ENCODE measurements around the gene ATP9A.

- TF ChIP-seq POLR2A (IDR thresholded peaks at IDR 0.05): no peak
- TF ChIP-seq CTCF (IDR thresholded peaks at IDR 0.05): no peak
Measured at GRCh38 chr20:51801823-51802123, 33.6 kb upstream of the ATP9A start.

Data from body of pancreas (tissue), 4 donors.